HEK293 (cell line): ENCODE results near the gene CHPT1.

Experiments
- CTCF ChIA-PET: fragments of 350-600 bp; formaldehyde crosslinking; extraction: SDS; loops from one replicate; lab custom pipeline; 2021; ENCODE audit warnings: antibody characterized with exemption; lab: Yijun Ruan, JAX
- POLR2A ChIA-PET: fragments of 300-600 bp; formaldehyde crosslinking; extraction: SDS; loops from one replicate; lab custom pipeline; 2020; ENCODE audit warnings: antibody characterized with exemption, inconsistent platforms; lab: Yijun Ruan, JAX
- H3K27ac ChIP-seq: fragments of 200-500 bp; sonication (Bioruptor generic); 2 replicates; pipeline ENCODE4 v1.5.1; 2014; ENCODE audit warnings: low read depth, low read length, control low read depth, inconsistent platforms; ENCODE audit errors: extremely low read depth
- H3K36me3 ChIP-seq, 2 experiments: fragments of 200-500 bp in 1 of 2; sonication (Bioruptor generic) in 1 of 2; 1 replicate in 1 of 2; 2 replicates in 1 of 2; pipeline ENCODE4 v1.5.1; 2014 to 2017; ENCODE audit warnings: inconsistent platforms in 2 of 2, low read length in 2 of 2; ENCODE audit not compliant: control insufficient read depth in 2 of 2, insufficient read depth in 1 of 2
- H3K4me1 ChIP-seq: fragments of 200-500 bp; sonication (Bioruptor generic); 2 replicates; pipeline ENCODE4 v1.5.1; 2014; ENCODE audit warnings: mild to moderate bottlenecking, low read length, inconsistent platforms; ENCODE audit not compliant: control insufficient read depth, insufficient read depth
- H3K4me3 ChIP-seq: 2 replicates; pipeline ENCODE4 v1.5.1; 2011; ENCODE audit warnings: low read depth, mild to moderate bottlenecking, control low read depth, low read length, moderate library complexity
- H3K9me3 ChIP-seq: fragments of 200-500 bp; sonication (Bioruptor generic); 2 replicates; pipeline ENCODE4 v1.5.1; 2014; ENCODE audit warnings: low read depth, low read length, inconsistent platforms; ENCODE audit not compliant: control insufficient read depth, insufficient read depth
- AEBP2 ChIP-seq: fragments of 450-650 bp; formaldehyde crosslinking; IDR thresholded peaks from 2 replicates; pipeline ENCODE4 v1.5.1; 2016; ENCODE audit warnings: missing biosample characterization, missing genetic modification characterization, borderline replicate concordance
- BCL11A ChIP-seq: fragments of 450-650 bp; formaldehyde crosslinking; IDR thresholded peaks from 2 replicates; pipeline ENCODE4 v1.5.1; 2016; ENCODE audit warnings: low read depth, missing biosample characterization, missing genetic modification characterization
- GLI2 ChIP-seq: fragments of 450-650 bp; formaldehyde crosslinking; IDR thresholded peaks from 2 replicates; pipeline ENCODE4; 2017; ENCODE audit warnings: missing biosample characterization, missing genetic modification characterization, low read depth, borderline replicate concordance
- GLI4 ChIP-seq: fragments of 450-650 bp; formaldehyde crosslinking; IDR thresholded peaks from 2 replicates; pipeline ENCODE4 v1.5.1; 2016; ENCODE audit warnings: missing biosample characterization, missing genetic modification characterization
- HOXA7 ChIP-seq: sonication (generic); formaldehyde crosslinking; IDR thresholded peaks from 2 replicates; pipeline ENCODE4 v1.8.1; 2022; ENCODE audit warnings: missing genetic modification reagents, borderline replicate concordance
- KLF1 ChIP-seq: fragments of 450-650 bp; formaldehyde crosslinking; IDR thresholded peaks from 2 replicates; pipeline ENCODE4 v1.5.1; 2016; ENCODE audit warnings: missing biosample characterization, missing genetic modification characterization
- KLF16 ChIP-seq: fragments of 450-650 bp; formaldehyde crosslinking; IDR thresholded peaks from 2 replicates; pipeline ENCODE4 v1.5.1; 2017; ENCODE audit warnings: missing biosample characterization, missing genetic modification characterization
- MZF1 ChIP-seq: fragments of 450-650 bp; formaldehyde crosslinking; IDR thresholded peaks from 2 replicates; pipeline ENCODE4 v1.5.1; 2017; ENCODE audit warnings: missing biosample characterization, missing genetic modification characterization, borderline replicate concordance
- PRDM1 ChIP-seq: fragments of 450-650 bp; formaldehyde crosslinking; IDR thresholded peaks from 2 replicates; pipeline ENCODE4; 2016; ENCODE audit warnings: missing biosample characterization, missing genetic modification characterization
- ZBTB17 ChIP-seq: fragments of 450-650 bp; formaldehyde crosslinking; IDR thresholded peaks from 2 replicates; pipeline ENCODE4 v1.5.1; 2016; ENCODE audit warnings: missing biosample characterization, missing genetic modification characterization
- ZBTB26 ChIP-seq: fragments of 450-650 bp; formaldehyde crosslinking; optimal IDR thresholded peaks from 2 replicates; pipeline ENCODE3; 2016; ENCODE audit warnings: missing biosample characterization, mild to moderate bottlenecking, missing genetic modification characterization
- ZFHX2 ChIP-seq: fragments of 450-650 bp; formaldehyde crosslinking; conservative IDR thresholded peaks from 2 replicates; pipeline ENCODE4 v1.5.1; 2016; ENCODE audit warnings: missing biosample characterization, missing genetic modification characterization
- ZNF146 ChIP-seq: fragments of 450-650 bp; formaldehyde crosslinking; IDR thresholded peaks from 2 replicates; pipeline ENCODE4 v1.5.1; 2016; ENCODE audit warnings: missing biosample characterization, missing genetic modification characterization
- ZNF169 ChIP-seq: fragments of 450-650 bp; formaldehyde crosslinking; IDR thresholded peaks from 2 replicates; pipeline ENCODE4 v1.5.1; 2016; ENCODE audit warnings: missing biosample characterization, missing genetic modification characterization
- ZNF184 ChIP-seq: fragments of 450-650 bp; IDR thresholded peaks from 2 replicates; pipeline ENCODE4 v1.5.1; 2018; ENCODE audit warnings: missing biosample characterization, mild to moderate bottlenecking, missing genetic modification characterization
- ZNF2 ChIP-seq: fragments of 450-650 bp; formaldehyde crosslinking; IDR thresholded peaks from 2 replicates; pipeline ENCODE4 v1.5.1; 2016; ENCODE audit warnings: missing biosample characterization, missing genetic modification characterization
- ZNF211 ChIP-seq: fragments of 450-650 bp; formaldehyde crosslinking; IDR thresholded peaks from 2 replicates; pipeline ENCODE4 v1.5.1; 2016; ENCODE audit warnings: low read depth, missing biosample characterization, missing genetic modification characterization
- ZNF302 ChIP-seq: fragments of 450-650 bp; formaldehyde crosslinking; IDR thresholded peaks from 2 replicates; pipeline ENCODE4 v1.5.1; 2016; ENCODE audit warnings: missing biosample characterization, missing genetic modification characterization, low read depth
- ZNF324 ChIP-seq: fragments of 450-650 bp; formaldehyde crosslinking; IDR thresholded peaks from 2 replicates; pipeline ENCODE4 v1.5.1; 2016; ENCODE audit warnings: missing biosample characterization, missing genetic modification characterization
- ZNF394 ChIP-seq: fragments of 450-650 bp; formaldehyde crosslinking; IDR thresholded peaks from 2 replicates; pipeline ENCODE4 v1.5.1; 2016; ENCODE audit warnings: missing biosample characterization, missing genetic modification characterization, mild to moderate bottlenecking, moderate library complexity, borderline replicate concordance
- ZNF433 ChIP-seq: fragments of 450-650 bp; formaldehyde crosslinking; IDR thresholded peaks from 2 replicates; pipeline ENCODE4 v1.5.1; 2016; ENCODE audit warnings: missing biosample characterization, missing genetic modification characterization, low read depth
- ZNF513 ChIP-seq: fragments of 450-650 bp; IDR thresholded peaks from 2 replicates; pipeline ENCODE4 v1.5.1; 2018; ENCODE audit warnings: missing biosample characterization, missing genetic modification characterization
- ZNF529 ChIP-seq: fragments of 450-650 bp; formaldehyde crosslinking; IDR thresholded peaks from 2 replicates; pipeline ENCODE4 v1.5.1; 2017; ENCODE audit warnings: missing genetic modification characterization, missing biosample characterization; ENCODE audit not compliant: insufficient replicate concordance
- ZNF561 ChIP-seq: fragments of 450-650 bp; IDR thresholded peaks from 2 replicates; pipeline ENCODE4 v1.5.1; 2018; ENCODE audit warnings: missing biosample characterization, missing genetic modification characterization, borderline replicate concordance
- ZNF660 ChIP-seq: fragments of 450-650 bp; IDR thresholded peaks from 2 replicates; pipeline ENCODE4 v1.5.1; 2018; ENCODE audit warnings: missing biosample characterization, mild to moderate bottlenecking, missing genetic modification characterization
- ZNF785 ChIP-seq: fragments of 450-650 bp; formaldehyde crosslinking; IDR thresholded peaks from 2 replicates; pipeline ENCODE4 v1.5.1; 2016; ENCODE audit warnings: missing biosample characterization, missing genetic modification characterization
- TF ChIP-seq, protein P1 (sequence below): fragments of 450-650 bp; formaldehyde crosslinking; IDR thresholded peaks from 2 replicates; pipeline ENCODE4 v1.5.1; 2016; ENCODE audit warnings: missing biosample characterization, missing genetic modification characterization

The CHPT1 gene

DNA sequence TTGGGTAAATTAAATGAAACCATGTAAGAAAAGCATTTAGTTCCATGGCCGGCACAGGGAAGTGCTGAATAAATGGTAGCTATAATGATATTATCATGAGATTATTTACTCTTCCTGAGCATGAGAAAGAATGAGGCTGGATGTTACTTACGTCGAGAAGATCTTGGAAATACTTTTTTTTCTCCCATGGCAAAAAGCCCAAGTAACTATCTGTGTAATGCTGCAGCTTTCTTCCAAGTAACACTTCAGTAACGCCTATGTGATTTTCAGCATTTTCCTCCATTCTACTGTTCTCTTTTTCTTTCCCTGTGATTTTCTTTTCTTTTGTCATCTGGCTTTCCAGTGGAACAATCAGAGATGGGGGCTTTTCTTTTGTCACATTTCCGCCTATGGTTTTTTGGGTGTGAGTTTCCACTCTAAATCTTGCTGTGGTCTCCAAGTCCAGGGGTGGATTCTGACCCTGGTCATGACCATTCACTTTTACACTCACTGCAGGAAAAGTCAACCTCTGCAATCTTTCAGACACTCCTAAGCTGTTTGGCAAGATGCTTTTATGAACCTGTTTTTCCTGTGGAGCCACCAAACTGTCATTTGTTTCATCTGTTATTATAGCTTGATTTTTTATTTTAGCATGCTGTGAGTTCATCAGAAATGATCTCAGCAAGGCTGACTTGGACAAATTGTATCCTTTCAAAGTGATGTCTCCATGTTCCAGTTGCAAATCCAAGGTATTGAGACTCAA lies 66.8 kb downstream of the CHPT1 start:
- Histone ChIP-seq H3K4me1 (no peaks in the 10 kb centered on the region), H3K9me3 (no peaks in the 10 kb centered on the region), H3K36me3 (peaks cover 5 to 37% of the 10 kb centered on the region in 2 experiments; a peak in 1 of 3 replicates), H3K27ac (no peak overlapping the region), H3K4me3 (no peak overlapping the region)
- ChIA-PET POLR2A (interaction anchor here (0.6 kb wide), 1 partner anchor 276 kb away, joined by 5 read pairs; no protein-coding TSS in a partner anchor), CTCF (no interaction called here)
- TF ChIP-seq GLI4 (no peak), ZNF561 (tag by site-specific recombination) (no peak), GLI2 (no peak), ZBTB17 (no peak), AEBP2 (tag by site-specific recombination) (no peak), ZNF513 (tag by site-specific recombination) (no peak), KLF16 (tag by site-specific recombination) (no peak), ZNF184 (no peak), ZNF2 (no peak), ZNF169 (no peak), MZF1 (tag by site-specific recombination) (no peak), ZNF146 (tag by site-specific recombination) (no peak)
- TF ChIP-seq, protein P1, sequence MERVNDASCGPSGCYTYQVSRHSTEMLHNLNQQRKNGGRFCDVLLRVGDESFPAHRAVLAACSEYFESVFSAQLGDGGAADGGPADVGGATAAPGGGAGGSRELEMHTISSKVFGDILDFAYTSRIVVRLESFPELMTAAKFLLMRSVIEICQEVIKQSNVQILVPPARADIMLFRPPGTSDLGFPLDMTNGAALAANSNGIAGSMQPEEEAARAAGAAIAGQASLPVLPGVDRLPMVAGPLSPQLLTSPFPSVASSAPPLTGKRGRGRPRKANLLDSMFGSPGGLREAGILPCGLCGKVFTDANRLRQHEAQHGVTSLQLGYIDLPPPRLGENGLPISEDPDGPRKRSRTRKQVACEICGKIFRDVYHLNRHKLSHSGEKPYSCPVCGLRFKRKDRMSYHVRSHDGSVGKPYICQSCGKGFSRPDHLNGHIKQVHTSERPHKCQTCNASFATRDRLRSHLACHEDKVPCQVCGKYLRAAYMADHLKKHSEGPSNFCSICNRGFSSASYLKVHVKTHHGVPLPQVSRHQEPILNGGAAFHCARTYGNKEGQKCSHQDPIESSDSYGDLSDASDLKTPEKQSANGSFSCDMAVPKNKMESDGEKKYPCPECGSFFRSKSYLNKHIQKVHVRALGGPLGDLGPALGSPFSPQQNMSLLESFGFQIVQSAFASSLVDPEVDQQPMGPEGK (tag by site-specific recombination): no peak

GRCh38 chr12:101767537-101767936 lies 70.1 kb downstream of the CHPT1 start:
- H3K27ac ChIP-seq: no peak overlapping the region
- POLR2A ChIA-PET: no interaction called here
- TF ChIP-seq BCL11A (tag by site-specific recombination) (no peak), ZNF394 (tag by site-specific recombination) (no peak), ZNF660 (no peak), ZBTB26 (tag by site-specific recombination) (no peak), GLI2 (no peak), ZNF785 (tag by site-specific recombination) (no peak), HOXA7 (CRISPR knock-in tag) (no peak), KLF1 (tag by site-specific recombination) (no peak), ZFHX2 (tag by site-specific recombination) (no peak), ZNF302 (tag by site-specific recombination) (no peak), ZNF211 (tag by site-specific recombination) (no peak), ZNF324 (tag by site-specific recombination) (no peak), ZNF529 (tag by site-specific recombination) (no peak), ZNF433 (tag by site-specific recombination) (no peak), PRDM1 (tag by site-specific recombination) (no peak)
- TF ChIP-seq, all 188 proteins: peak for 0
- H3K36me3 ChIP-seq: peaks cover 9 to 31% of the 10 kb centered on the region in 2 experiments; a peak in 1 of 3 replicates
- no peaks in the 10 kb centered on the region for H3K9me3 ChIP-seq
- H3K4me1 ChIP-seq: no peaks in the 10 kb centered on the region
- CTCF ChIA-PET: interaction anchor here (0.5 to 1.1 kb wide), 3 partner anchors 38 to 1043 kb away, joined by 3 to 5 read pairs (median 3); no protein-coding TSS in a partner anchor
- H3K4me3 ChIP-seq: no peak overlapping the region
